ENCODE measurements around the gene TFB2M.
"Not testable (repeated sequence)": the region's sequence is repeated elsewhere in the genome, so short reads cannot be mapped to it uniquely, and the experiment has no call there.

The TFB2M gene

GRCh38 chr1:246566128-246566812, at the start of gene TFB2M, which contains the start of gene CNST:
TFB2M (minus strand) TSS chr1:246566261; CDS start chr1:246566138, 123 bp downstream.
CNST (plus strand) TSS chr1:246566456; CDS start chr1:246591563, 25,107 bp downstream.
- DNase-seq: peak; percentile 95

GRCh38 chr1:246613096-246613758, 47.2 kb upstream of the TFB2M start:
- DNase-seq: no peak

- DNase-seq: no peak
Measured at GRCh38 chr1:246609632-246610031, 43.6 kb upstream of the TFB2M start.

GRCh38 chr1:246608616-246609376, 42.7 kb upstream of the TFB2M start:
- no peak for DNase-seq

GRCh38 chr1:246607462-246607861, 41.4 kb upstream of the TFB2M start:
- DNase-seq: no peak

- not testable (repeated sequence) for DNase-seq
Measured at GRCh38 chr1:246605231-246605630, 39.2 kb upstream of the TFB2M start.

GRCh38 chr1:246602194-246602593, 36.1 kb upstream of the TFB2M start:
- peak; percentile 32 for DNase-seq

- DNase-seq: no peak
Measured at GRCh38 chr1:246600579-246600978, 34.5 kb upstream of the TFB2M start.

GRCh38 chr1:246599315-246599714, 33.3 kb upstream of the TFB2M start:
- no peak for DNase-seq

GRCh38 chr1:246597971-246598370, 31.9 kb upstream of the TFB2M start:
- no peak for DNase-seq

- DNase-seq: no peak
Measured at GRCh38 chr1:246597340-246597739, 31.3 kb upstream of the TFB2M start.

GRCh38 chr1:246595146-246595545, 29.1 kb upstream of the TFB2M start:
- DNase-seq: no peak

- DNase-seq: no peak
Measured at GRCh38 chr1:246592695-246593094, 26.6 kb upstream of the TFB2M start.

GRCh38 chr1:246591958-246592357, 25.9 kb upstream of the TFB2M start:
- no peak for DNase-seq

GRCh38 chr1:246591504-246591903, 25.4 kb upstream of the TFB2M start:
- DNase-seq: no peak

GRCh38 chr1:246591047-246591446, 25.0 kb upstream of the TFB2M start:
- DNase-seq: no peak

- DNase-seq: not testable (repeated sequence)
Measured at GRCh38 chr1:246589919-246590318, 23.9 kb upstream of the TFB2M start.

GRCh38 chr1:246588159-246588721, 22.2 kb upstream of the TFB2M start:
- no peak for DNase-seq

- no peak for DNase-seq
Measured at GRCh38 chr1:246587606-246588005, 21.5 kb upstream of the TFB2M start.

GRCh38 chr1:246587032-246587431, 21.0 kb upstream of the TFB2M start:
- no peak for DNase-seq

GRCh38 chr1:246583448-246584185, 17.6 kb upstream of the TFB2M start:
- DNase-seq: no peak

- DNase-seq: no peak
Measured at GRCh38 chr1:246583056-246583440, 17.0 kb upstream of the TFB2M start.
